ENCODE data around the gene C2orf81.
"Not testable (repeated sequence)": the region's sequence is repeated elsewhere in the genome, so short reads cannot be mapped to it uniquely, and the experiment has no call there.

The C2orf81 gene

DNA sequence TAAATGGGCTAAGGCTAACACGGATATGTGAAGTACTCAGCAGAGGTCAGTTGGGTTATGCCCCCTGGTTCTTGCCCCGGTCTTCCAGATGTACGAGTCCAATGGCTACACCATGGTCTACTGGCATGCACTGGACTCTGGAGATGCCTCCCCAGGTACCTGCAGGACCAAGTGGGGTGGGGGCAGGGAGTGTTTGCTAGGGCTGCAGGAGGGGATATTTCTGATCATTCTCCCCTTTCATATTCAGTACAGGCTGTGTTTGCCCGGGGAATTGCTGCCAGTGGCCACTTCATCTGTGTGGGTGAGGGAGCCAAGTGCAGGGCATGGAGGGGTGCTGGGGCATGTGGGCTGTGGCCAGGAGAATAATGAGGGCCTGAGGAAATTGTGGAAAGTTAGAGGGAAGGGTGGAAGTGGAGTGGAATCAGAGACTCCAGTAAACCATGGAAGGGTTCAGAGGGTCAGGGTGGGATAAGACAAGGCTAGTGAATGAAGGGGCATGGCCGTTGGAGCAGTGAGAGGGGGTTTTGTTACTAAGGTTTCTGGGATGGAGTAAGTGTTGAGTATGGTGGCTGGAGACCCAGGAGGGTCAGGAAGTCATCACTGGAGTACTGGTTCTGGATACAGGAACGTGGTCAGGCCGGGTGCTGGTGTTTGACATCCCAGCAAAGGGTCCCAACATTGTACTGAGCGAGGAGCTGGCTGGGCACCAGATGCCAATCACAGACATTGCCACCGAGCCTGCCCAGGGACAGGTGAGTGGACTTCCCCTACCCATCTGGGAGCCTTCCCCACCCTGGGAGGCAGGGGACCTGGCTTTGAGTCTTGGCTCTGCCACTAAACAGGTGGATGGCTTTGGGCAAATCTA lies 2.0 kb upstream of the C2orf81 start:
- DNase-seq: no peak

DNA sequence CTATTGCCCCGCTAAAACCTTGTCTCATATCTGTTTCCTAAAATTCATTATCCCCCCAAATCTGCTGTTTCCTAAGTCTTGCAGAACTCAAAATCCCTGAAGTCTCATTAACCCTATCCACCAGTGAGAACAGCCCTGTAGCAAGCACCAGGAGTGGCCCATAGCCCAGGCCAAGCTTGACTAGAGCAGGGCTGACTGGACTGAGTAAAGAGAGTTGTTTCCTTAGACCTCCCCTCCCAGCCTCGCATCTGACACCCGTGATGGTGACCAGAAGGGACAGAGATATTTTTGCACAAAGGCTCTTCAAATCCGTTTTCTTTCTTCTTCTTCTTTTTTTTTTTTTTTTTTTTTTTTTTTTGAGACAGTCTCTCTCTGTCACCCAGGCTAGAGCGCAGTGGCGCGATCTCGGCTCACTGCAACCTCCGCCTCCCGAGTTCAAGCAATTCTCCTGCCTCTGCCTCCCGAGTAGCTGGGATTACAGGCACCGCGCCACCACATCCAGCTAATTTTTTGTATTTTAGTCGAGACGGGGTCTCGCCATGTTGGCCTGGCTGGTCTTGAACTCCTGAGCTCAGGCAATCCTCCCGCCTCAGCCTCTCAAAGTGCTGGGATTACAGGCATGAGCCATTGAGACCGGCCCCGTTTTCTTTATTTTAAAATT lies 846 bp downstream of the C2orf81 start:
- DNase-seq: not testable (repeated sequence)

DNA sequence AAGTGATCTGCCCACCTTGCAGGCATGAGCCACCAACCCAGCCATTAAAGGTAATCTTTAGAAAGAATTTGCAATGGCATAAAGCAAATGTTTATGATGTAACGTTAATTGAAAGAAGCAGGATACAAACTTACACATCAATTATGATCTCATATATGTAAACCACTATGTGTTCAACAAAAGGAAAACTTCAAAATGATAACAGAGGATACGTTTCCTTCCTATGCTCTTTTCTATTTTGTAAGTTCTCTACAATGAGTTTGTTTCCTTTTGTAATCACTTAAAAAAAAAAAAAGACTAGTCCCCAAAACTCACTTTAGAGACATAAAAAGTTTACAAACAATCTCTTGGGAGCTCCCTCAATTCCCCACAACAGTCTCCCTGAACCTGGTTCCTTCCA lies 1.4 kb downstream of the C2orf81 start:
- DNase-seq: no peak

DNA sequence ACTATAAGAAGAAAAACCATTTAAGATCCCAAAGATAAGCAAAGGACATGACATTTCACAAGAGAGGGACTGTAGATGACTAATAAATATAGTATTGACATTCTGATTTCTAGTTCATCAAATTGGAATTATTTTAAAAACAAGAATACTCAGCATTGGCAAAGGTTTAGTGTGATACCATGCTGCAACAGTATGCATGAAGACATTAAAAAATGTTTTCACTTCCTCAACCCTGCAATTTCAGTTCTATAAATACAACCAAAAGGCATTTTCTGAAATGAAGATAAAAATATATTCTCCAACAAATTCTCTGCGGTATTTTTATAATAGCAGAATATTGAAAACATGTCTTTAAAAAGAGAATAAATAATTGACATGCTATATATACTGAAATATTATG lies 2.1 kb downstream of the C2orf81 start:
- DNase-seq: no peak

DNA sequence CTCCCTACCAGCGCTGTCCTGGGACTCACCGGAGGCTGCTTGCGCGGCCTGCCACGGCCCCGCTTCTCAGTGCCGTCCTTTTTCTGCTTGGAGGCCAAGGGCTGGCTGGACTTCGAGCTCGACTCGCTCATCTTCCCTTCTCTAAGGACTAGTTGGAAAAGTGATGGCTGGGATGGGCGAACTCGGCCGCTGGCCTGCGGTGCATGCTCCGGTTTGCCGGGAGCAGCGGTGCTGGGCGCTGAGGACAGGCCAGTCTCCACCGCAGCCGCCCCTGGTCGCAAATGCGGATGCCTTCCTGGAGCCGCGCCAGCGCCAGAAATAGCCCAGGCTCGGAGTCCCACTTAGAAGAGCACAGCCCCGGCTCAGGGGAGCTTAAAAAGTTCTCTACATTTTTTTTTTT lies 3.1 kb downstream of the C2orf81 start:
- DNase-seq: no peak

DNA sequence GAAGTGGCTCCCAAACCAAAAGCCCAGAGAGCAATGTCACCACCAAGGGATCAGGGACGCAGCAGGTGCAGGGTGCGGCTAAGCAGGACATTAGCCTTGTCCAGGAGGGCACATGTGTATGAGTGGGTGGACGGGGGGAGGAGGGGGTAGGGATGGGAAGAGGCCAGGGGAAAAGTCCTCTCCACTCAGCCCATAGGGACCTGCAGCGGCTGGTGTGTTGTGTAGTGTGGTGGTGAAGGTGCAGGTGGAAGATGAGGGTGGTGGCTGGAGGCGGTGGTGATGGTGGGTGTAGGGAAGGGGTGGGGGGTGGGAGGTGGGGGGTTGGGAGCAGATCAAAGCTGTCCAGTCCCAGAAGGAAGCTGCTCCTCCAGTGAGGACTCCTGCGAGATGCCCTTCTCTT lies 3.7 kb downstream of the C2orf81 start:
- no peak for DNase-seq

DNA sequence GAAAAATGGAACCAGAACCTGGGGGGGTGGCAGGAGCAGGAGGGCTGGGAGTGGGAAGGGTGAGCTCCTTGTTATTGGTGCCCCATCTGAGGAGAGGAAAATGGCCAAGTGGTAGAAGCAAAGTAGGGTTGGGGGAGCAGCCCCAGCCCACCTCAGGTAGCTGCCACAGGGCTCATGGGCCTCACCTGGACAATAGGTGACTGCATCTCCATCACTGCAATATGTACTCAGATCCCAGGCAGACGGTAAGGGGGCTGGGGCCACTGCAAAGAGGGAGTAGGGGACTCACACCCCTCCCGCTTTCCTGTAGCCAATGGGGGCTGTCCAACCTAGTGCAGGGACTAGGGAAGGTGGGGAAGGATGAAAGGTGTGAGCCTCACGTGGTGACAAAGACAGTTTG lies 4.2 kb downstream of the C2orf81 start:
- no peak for DNase-seq

DNA sequence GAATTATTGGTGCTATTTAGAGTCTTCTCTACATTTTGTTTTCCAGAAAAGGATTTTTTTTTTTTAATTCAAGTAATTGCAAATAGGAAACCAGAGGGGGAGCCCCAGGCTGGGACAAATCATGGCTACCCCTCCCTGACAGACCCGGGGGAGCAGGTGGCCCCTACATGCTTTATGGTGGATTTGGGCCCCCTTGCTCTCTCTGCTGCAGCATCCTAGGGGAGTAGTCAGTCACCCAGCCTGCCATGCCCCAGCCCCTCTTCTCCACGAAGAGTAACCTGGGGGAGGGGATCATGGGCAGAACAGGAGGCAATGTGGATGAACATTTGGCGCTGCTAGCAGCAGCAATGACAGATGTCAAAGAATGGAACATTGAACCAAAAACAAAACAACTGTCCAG lies 4.6 kb downstream of the C2orf81 start:
- no peak for DNase-seq

DNA sequence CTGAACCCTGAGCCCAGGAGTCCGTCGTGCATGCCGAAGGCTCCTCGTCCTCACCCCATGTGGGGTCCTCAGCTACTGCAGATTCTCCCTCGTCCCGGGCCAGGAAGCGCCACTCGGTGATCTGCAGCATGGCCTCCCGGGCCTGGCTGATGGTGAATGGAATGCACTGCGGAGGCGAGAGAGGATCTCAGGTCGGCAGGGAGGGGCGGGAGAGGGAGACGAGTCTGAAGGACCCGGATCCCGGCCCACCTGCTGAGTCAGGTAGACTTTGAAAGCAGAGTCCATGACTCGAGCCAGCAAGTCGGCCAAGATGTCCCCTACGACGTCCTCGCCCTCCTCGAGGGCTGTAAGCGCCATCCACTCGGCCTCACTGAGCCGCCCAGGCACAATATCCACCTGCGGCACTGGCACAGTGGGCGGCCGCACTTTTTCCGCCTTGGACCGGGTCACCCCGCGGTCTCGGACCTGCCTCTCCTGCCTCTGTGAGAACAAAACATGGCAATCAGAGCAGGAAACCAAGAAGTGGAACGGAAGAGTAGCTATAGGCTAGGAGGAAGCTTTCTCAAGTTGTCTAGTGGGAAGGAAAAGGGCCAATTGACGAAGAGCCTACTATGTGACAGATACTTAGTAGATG lies 5.5 kb downstream of the C2orf81 start:
- no peak for DNase-seq

DNA sequence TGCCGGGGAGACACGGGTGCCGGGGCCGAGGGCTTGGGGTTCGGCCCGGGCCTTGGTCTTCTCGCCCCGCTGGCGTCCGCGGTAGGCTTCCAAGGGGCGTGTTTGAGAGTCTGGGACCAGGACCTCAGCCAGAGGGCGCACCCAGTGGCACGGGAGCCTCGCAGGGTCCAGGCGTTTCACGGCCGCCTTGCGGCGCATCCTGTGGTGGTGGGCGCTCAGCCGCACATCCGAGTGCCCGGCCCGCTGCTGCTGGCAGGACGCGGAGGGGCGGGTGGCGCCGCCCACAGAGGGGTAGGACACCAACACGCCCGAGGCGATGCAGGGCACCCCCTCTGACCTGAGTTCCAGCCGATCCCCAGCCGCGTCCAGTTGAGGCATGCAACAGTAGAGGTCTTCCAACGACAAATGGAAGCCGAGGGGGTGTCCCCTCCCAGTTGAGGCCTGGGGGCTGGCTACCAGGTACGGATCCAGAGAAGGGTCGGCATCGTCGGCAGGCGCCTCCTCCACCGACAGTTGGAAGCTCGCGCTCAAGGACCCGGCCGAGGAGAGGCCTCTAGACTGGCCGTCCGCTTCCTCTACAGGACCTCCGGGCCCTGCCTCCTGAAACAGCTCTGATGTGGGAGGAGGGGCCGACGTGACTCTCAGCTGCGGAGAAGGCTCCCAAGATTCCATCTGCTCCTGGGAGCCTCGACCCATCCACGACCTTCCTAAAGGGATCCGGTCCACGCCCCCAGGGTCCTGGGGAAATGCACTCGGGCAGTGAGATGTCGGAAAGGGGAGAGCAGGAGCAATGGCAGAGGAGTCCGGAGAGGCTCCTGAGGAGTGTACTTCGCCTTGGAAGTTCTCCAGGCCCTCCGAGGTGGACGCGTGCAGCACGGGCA lies 6.3 kb downstream of the C2orf81 start:
- no peak for DNase-seq

DNA sequence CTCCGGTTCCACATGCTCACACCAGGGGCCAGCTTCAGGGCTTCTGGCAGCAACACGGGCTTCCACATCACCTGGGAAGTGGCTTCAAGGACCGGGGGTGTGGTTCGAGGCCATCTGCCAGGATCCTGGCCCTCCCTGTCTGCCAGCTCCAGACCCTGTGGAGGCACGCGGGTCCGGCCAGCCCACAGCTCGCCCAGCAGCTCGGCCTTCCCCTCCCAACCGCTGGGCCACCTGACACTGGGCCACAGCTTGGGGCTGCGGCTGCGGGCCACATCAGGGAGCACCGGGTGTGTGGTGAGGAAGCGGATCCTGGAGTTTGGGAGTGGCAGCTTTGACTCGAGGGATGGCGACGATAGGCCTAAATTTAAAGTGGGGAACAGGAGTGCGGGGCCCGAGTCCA lies 7.0 kb downstream of the C2orf81 start:
- DNase-seq: no peak

DNA sequence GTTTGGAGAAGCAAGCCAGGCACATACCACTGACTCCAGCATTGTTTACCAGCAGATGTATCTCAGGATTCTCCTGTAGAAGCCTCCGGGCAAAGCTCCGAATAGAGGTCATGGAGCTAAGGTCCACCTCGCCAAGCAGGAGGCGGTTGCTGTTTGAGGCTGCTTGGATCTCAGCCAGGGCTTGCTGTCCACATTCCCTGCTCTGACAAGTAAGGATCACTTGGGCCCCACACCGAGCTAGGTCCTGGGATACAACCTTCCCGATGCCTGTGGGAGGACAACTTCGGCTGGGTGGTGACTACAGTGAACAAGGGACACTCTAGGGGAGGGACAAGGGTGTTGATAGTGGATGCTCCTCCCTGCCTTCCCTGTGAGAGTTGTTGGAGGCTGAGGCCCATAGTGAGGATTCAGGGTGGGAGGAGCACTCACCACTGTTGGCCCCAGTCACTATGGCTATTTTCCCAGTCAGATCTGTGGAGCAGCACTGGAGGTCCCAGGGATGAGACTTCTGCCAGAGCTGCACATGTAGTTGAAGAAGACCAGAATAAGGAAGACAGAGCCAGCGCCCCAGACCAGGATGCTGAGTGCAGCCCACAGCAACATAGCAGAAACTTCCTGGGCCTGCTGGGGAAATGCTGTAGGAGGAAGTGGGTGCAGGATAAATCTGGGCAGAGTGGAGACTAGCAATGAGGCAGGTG lies 8.3 kb downstream of the C2orf81 start:
- DNase-seq: no peak

DNA sequence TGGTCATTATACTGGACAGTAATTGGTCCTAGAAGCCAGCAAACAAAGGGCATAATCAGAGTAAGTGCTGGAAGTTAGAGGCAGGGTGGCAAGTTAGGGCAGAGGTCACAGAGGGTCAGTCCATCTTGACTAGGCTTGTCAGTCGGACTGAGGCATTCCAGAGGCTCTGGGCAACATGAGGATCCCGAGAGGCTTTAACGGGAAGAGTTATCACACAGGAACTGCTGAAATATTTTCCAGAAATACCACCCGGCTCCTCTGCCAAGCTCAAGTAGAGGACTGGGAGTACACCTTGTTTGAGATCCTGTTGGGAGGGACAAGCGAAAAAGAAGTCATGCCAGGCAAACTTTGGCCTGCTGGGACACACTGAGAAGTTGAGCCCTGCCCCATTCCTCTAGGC lies 13.7 kb downstream of the C2orf81 start:
- DNase-seq: no peak

DNA sequence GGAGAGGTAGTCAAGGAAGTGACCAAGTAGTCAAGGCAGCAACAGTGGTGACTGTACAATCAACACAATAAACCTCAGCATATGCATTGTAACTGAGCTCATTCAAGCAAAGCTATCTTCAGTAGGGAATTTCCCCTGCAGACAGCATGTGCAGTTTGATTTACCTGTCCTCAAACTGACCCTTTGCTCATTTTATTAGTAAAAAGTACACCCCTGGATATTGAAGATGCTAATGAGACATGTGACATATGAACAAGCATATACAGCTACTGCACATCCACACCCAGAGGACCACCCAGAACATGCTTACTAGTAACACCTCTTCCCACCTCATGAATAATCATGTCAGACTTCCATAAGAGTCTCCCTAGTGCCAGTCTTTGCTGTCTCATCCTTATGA lies 15.4 kb downstream of the C2orf81 start:
- DNase-seq: no peak

DNA sequence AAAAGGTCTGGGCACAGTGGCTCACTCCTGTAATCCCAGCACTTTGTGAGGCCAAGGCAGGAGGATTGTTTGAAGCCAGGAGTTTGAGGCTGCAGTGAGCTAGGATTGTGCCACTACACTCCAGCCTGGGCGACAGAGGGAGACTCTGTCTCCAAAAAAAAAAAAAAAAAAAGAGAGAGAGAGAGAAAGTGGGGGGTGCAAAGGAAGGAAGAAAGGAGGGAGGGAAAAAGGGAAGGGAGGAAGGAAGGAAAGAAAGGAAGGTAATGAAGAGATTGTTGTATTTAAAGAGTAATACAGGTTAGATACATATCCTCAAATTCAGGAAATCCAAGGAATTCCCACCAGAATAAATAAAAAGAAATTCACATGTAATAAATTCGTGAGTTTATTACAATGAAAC lies 19.5 kb downstream of the C2orf81 start:
- DNase-seq: no peak

DNA sequence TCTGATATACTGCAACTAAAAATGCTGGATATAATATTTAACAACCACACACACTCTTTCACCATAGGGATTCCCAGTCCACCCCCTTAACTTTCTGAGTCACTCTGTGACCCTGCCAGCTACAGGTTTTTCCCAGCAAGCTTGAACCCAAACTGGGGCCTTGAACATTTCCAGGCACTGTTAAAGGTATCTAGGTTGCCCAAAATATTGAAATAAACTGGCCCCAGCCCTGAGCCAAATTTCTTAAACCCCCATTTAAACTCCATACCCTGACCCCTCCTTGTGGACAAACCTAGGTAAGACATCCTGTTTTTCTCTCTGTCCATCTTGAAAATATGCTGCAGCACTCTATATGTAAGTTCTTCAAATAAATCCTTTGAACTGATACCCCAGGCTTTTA lies 21.6 kb downstream of the C2orf81 start:
- DNase-seq: no peak

DNA sequence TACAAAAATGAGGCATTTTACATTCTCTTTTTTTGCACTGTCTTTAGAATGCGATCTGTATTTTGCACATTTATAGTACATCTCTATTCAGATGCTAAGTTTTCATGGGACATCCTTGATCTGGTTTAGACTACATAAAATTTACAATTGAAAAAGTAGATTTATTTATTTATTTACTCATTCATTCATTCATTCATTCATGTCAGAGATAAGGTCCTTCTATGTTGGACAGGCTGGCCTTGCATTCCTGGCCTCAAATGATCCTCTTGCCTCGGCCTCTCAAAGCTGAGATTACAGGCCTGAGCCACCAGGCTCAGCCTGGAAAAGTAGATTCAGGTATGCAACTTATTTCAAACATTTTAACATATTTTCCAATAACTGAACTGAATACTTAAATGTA lies 25.3 kb downstream of the C2orf81 start:
- DNase-seq: no peak

DNA sequence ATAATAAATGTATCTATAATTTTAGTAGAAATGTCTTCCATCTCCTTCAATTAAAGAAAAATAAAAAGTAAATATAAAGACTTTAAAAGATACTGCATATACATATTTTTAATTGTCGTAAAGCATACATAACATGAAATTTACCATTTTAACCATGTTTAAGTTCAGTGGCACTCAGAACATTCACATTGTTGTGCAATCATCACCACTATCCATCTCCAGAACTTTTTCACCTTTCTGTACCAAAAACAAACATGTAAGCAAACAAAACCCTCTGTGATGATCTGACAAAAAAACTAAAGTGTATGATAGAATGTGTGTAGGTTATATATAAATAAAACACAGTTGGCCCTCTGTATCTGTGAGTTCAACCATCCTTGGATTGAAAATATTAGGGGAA lies 27.9 kb downstream of the C2orf81 start:
- no peak for DNase-seq

DNA sequence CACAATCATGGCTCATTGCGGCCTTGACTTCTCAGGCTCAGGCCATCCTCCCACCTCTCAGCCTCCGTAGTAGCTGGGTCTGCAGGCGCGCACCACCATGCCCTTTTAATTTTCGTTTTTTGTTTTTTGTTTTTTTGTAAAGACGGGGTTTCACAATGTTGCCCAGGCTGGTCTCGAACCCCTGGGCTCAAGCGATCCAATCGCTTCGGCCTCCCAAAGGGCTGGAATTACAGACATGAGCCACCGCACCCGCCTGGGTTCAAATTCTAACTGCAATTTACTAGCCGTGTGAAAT lies 29.0 kb downstream of the C2orf81 start:
- DNase-seq: no peak

DNA sequence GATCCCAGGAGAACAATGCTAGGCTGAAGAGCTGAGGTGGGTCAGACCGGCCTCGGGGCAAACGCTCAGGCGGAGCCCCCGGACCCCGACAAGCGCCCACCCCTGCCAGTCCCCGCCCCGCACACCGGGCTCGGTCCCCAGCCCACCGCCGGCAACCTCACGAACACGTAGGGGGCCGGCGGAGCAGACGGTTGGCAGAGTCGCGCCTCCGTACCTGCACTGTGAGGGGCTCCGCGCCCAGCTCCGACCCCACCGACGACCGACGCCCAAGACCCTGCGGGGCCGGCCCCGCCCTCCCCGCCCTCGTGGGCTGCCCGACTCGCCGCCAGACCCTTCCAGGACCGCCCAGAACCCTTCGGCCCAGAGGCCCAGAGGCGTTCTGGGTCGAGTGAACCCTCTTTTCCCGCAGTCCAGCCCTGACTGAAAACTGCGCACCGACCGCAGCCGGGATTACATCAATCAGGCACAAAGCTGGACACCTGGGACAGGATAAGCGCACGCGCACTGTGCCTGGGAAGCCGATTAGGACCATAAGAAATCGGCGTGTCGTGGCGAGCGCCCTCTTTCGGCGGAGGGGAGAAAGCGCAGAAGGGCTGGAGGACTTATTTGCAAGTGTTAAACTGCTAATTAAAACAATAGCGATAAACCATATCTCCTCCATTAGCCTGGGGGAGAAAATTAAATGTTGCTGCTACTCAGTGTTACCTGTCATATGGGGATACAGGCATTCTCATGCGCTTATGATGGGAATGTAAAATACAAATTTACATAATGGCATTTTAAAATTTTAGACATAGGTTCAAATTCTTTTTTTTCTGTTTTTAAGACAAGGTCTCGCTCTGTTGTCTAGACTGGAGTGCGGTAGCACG lies 29.6 kb downstream of the C2orf81 start:
- DNase-seq: peak; percentile 76

DNA sequence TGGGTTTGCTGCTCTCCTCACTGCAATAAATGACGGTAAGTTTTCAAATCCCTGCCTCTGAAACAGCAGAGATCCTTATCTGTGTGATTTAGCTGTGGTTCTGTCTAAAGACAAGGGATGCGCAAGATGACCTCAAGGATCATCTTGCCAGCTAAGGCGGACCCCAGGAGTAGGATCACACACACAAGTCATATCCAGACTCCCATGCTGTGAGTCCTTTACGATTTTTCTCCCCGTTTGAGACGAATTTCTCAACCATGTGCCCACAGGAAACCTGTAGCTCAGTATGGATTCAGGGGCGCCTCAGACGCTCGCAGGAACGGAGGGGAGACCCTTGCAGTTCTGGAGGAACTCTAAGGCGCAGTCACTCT lies 30.2 kb downstream of the C2orf81 start:
- no peak for DNase-seq

DNA sequence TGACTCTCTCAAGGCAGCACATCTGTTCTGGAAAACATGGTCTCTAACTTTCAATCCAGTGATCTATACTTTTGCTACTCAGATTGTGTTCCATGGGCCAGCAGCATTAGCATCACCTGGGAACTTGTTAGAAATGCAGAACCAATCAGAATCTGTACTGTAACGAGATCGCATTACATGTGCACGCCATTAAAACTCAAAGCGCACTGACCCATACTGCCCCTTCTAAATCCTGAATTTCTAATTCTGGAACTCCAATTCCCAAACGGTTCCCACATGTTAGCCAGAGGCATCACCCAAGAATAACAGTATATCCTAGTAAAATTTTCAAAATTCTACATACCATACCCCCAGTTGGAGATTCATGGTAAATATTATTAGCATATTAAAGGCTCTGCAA lies 30.8 kb downstream of the C2orf81 start:
- no peak for DNase-seq
